PFSK-1 (cell line): ENCODE results near the gene RPGRIP1L.

Source experiments
- POLR2AphosphoS5 ChIP-seq: IDR thresholded peaks from 2 replicates; pipeline ENCODE4 v1.6.1; 2012; ENCODE audit warnings: low read depth, mild to moderate bottlenecking, control low read depth, low read length, moderate library complexity
- SIN3A ChIP-seq: IDR thresholded peaks from 2 replicates; pipeline ENCODE4 v1.6.1; 2012; ENCODE audit warnings: mild to moderate bottlenecking, low read length, moderate library complexity, borderline replicate concordance; ENCODE audit not compliant: insufficient read depth
- TAF1 ChIP-seq: IDR thresholded peaks from 2 replicates; pipeline ENCODE4 v1.6.1; 2012; ENCODE audit warnings: low read length, control low read depth, borderline replicate concordance; ENCODE audit not compliant: insufficient read depth
- TF ChIP-seq, protein P1 (sequence below), 2 experiments: IDR thresholded peaks; 2 replicates each; pipeline versions ENCODE4 v1.6.1 to v1.8.0; 2011 to 2012; ENCODE audit warnings: low read depth in 2 of 2, low read length in 2 of 2, control low read depth in 1 of 2, inconsistent platforms in 1 of 2, mild to moderate bottlenecking in 1 of 2, moderate library complexity in 1 of 2; ENCODE audit not compliant: insufficient read depth in 1 of 2

GRCh38 chr16:53678756-53679343 lies 24.8 kb downstream of the RPGRIP1L start:
- TF ChIP-seq POLR2AphosphoS5 (no peak), SIN3A (no peak), TAF1 (no peak)
- TF ChIP-seq, protein P1, sequence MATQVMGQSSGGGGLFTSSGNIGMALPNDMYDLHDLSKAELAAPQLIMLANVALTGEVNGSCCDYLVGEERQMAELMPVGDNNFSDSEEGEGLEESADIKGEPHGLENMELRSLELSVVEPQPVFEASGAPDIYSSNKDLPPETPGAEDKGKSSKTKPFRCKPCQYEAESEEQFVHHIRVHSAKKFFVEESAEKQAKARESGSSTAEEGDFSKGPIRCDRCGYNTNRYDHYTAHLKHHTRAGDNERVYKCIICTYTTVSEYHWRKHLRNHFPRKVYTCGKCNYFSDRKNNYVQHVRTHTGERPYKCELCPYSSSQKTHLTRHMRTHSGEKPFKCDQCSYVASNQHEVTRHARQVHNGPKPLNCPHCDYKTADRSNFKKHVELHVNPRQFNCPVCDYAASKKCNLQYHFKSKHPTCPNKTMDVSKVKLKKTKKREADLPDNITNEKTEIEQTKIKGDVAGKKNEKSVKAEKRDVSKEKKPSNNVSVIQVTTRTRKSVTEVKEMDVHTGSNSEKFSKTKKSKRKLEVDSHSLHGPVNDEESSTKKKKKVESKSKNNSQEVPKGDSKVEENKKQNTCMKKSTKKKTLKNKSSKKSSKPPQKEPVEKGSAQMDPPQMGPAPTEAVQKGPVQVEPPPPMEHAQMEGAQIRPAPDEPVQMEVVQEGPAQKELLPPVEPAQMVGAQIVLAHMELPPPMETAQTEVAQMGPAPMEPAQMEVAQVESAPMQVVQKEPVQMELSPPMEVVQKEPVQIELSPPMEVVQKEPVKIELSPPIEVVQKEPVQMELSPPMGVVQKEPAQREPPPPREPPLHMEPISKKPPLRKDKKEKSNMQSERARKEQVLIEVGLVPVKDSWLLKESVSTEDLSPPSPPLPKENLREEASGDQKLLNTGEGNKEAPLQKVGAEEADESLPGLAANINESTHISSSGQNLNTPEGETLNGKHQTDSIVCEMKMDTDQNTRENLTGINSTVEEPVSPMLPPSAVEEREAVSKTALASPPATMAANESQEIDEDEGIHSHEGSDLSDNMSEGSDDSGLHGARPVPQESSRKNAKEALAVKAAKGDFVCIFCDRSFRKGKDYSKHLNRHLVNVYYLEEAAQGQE (IDR thresholded peaks at IDR 0.05; ENCODE audit: insufficient read depth in 1 of 2, low read depth in 2 of 2, low read length in 2 of 2), result no peak
